Measurements from ENCODE around the gene DIRAS3. TPM values are rescaled to one million over a fixed set of nuclear protein-coding genes. Genes with fewer than 3 reads are reported as not detected.

DIRAS3 gene
- total and polyA plus RNA-seq, 2 of the 8 experiments (the other 6 are each of a cell fraction or from before 2014, with no cell fraction given) = 0.11 TPM; not detected in 1

- TF ChIP-seq ZNF274 (IDR thresholded peaks at IDR 0.05; ENCODE audit: borderline replicate concordance, extremely low read depth, low read length) (no peak), SP4 (IDR thresholded peaks at IDR 0.05; ENCODE audit: low read length) (no peak), EGR1 (IDR thresholded peaks at IDR 0.05; ENCODE audit: borderline replicate concordance, low read depth, low read length) (no peak), POLR2AphosphoS5 (IDR thresholded peaks at IDR 0.05; ENCODE audit: low read depth, low read length) (no peak)
Measured at GRCh38 chr1:68087184-68087583, 36.8 kb upstream of the DIRAS3 start (continued).

All from H1 (cell line).